ENCODE measurements around the gene CLDN1.

The CLDN1 gene

GRCh38 chr3:190307164-190307545 lies 15.1 kb downstream of the CLDN1 start:
- Histone ChIP-seq H3K27me3 (ENCODE audit: insufficient read depth, low read length, poor library complexity, severe bottlenecking) (no peaks in the 10 kb centered on the region), H2AFZ (ENCODE audit: low read length) (no peak overlapping the region), H3F3A (ENCODE audit: low read depth) (no peaks in the 10 kb centered on the region), H4K20me1 (ENCODE audit: insufficient read depth, low read length, poor library complexity, severe bottlenecking) (no peaks in the 10 kb centered on the region), H3K36me3 (ENCODE audit: insufficient read depth, low read length) (no peaks in the 10 kb centered on the region), H3K9me3 (ENCODE audit: insufficient read depth, low read depth, low read length) (no peaks in the 10 kb centered on the region), H3K9me2 (replicated peaks; ENCODE audit: low read depth, low read length) (no peaks in the 10 kb centered on the region), H3K4me2 (ENCODE audit: low read depth, low read length, poor library complexity, severe bottlenecking) (no peak overlapping the region), H3K4me1 (ENCODE audit: insufficient read depth, low read length, poor library complexity, severe bottlenecking) (no peaks in the 10 kb centered on the region), H3K9ac (ENCODE audit: low read depth, low read length, poor library complexity, severe bottlenecking) (no peak overlapping the region), H3K4me3 (ENCODE audit: low read length, poor library complexity, severe bottlenecking) (no peak overlapping the region), H3K79me2 (ENCODE audit: insufficient read depth, low read length) (no peaks in the 10 kb centered on the region)
- TF ChIP-seq CTCF (conservative IDR thresholded peaks at IDR 0.05; ENCODE audit: low read length) (no peak), EZH2phosphoT487 (IDR thresholded peaks at IDR 0.05; ENCODE audit: borderline replicate concordance) (no peak)

- H3K79me2 ChIP-seq (ENCODE audit: insufficient read depth, low read length): no peaks in the 10 kb centered on the region
- H3K9me3 ChIP-seq (ENCODE audit: insufficient read depth, low read depth, low read length): no peaks in the 10 kb centered on the region
- H3K4me3 ChIP-seq (ENCODE audit: low read length, poor library complexity, severe bottlenecking): no peak overlapping the region
- H2AFZ ChIP-seq (ENCODE audit: low read length): no peak overlapping the region
- H4K20me1 ChIP-seq (ENCODE audit: insufficient read depth, low read length, poor library complexity, severe bottlenecking): no peaks in the 10 kb centered on the region
- no peak for TF ChIP-seq CTCF (conservative IDR thresholded peaks at IDR 0.05; ENCODE audit: low read length)
- no peak for TF ChIP-seq EZH2phosphoT487 (IDR thresholded peaks at IDR 0.05; ENCODE audit: borderline replicate concordance)
- H3K4me1 ChIP-seq (ENCODE audit: insufficient read depth, low read length, poor library complexity, severe bottlenecking): no peaks in the 10 kb centered on the region
- no peaks in the 10 kb centered on the region for H3K9me2 ChIP-seq (replicated peaks; ENCODE audit: low read depth, low read length)
- no peak overlapping the region for H3K9ac ChIP-seq (ENCODE audit: low read depth, low read length, poor library complexity, severe bottlenecking)
- no peak overlapping the region for H3K4me2 ChIP-seq (ENCODE audit: low read depth, low read length, poor library complexity, severe bottlenecking)
- H3K36me3 ChIP-seq (ENCODE audit: insufficient read depth, low read length): no peaks in the 10 kb centered on the region
- no peaks in the 10 kb centered on the region for H3K27me3 ChIP-seq (ENCODE audit: insufficient read depth, low read length, poor library complexity, severe bottlenecking)
- no peaks in the 10 kb centered on the region for H3F3A ChIP-seq (ENCODE audit: low read depth)
These were observed 15.6 kb downstream of the CLDN1 start for GRCh38 chr3:190306513-190307163.

GRCh38 chr3:190306026-190306425 lies 16.2 kb downstream of the CLDN1 start:
- H3K9me2 ChIP-seq (replicated peaks; ENCODE audit: low read depth, low read length): no peaks in the 10 kb centered on the region

More at GRCh38 chr3:190306026-190306425, 16.2 kb downstream of the CLDN1 start:
- no peaks in the 10 kb centered on the region for H3K79me2 ChIP-seq (ENCODE audit: insufficient read depth, low read length)
- no peak for TF ChIP-seq EZH2phosphoT487 (IDR thresholded peaks at IDR 0.05; ENCODE audit: borderline replicate concordance)
- TF ChIP-seq CTCF (conservative IDR thresholded peaks at IDR 0.05; ENCODE audit: low read length): no peak
- no peaks in the 10 kb centered on the region for H3F3A ChIP-seq (ENCODE audit: low read depth)
- H3K4me1 ChIP-seq (ENCODE audit: insufficient read depth, low read length, poor library complexity, severe bottlenecking): no peaks in the 10 kb centered on the region
- no peaks in the 10 kb centered on the region for H3K9me3 ChIP-seq (ENCODE audit: insufficient read depth, low read depth, low read length)
- no peak overlapping the region for H3K4me3 ChIP-seq (ENCODE audit: low read length, poor library complexity, severe bottlenecking)
- H3K9ac ChIP-seq (ENCODE audit: low read depth, low read length, poor library complexity, severe bottlenecking): no peak overlapping the region
- no peaks in the 10 kb centered on the region for H4K20me1 ChIP-seq (ENCODE audit: insufficient read depth, low read length, poor library complexity, severe bottlenecking)
- no peak overlapping the region for H2AFZ ChIP-seq (ENCODE audit: low read length)
- H3K4me2 ChIP-seq (ENCODE audit: low read depth, low read length, poor library complexity, severe bottlenecking): no peak overlapping the region
- H3K27me3 ChIP-seq (ENCODE audit: insufficient read depth, low read length, poor library complexity, severe bottlenecking): no peaks in the 10 kb centered on the region
- no peaks in the 10 kb centered on the region for H3K36me3 ChIP-seq (ENCODE audit: insufficient read depth, low read length)

Data from Loucy (cell line).